Heart right ventricle (tissue), 16 donors: Measurements from ENCODE around the gene WTAP. TPM values are rescaled to one million over a fixed set of nuclear protein-coding genes. Genes with fewer than 3 reads are reported as not detected.

Source experiments
- ATAC-seq, 8 donors: fragments of 200-7000 bp; cut with Tn5 transposase; one replicate each; pipeline ENCODE4 v1.9.1; 2020; ENCODE audit warnings: mild to moderate bottlenecking in 8 of 8, moderate library complexity in 8 of 8, moderate number of reproducible peaks in 1 of 8
- DNase-seq, 2 donors: peaks; one replicate each; pipeline ENCODE4 v3.0.0-alpha.2; 2020
- H3K27ac ChIP-seq, 10 donors: fragments of 200-600 bp; sonication (generic) in 2 of 10; one replicate each; pipeline versions ENCODE4 v1.5.0 to v1.8.0; 2020 to 2022; ENCODE audit warnings: mild to moderate bottlenecking in 3 of 10
- H3K27me3 ChIP-seq, 7 donors: fragments of 200-600 bp; one replicate each; pipeline ENCODE4 v1.8.0; 2021 to 2022; ENCODE audit warnings: mild to moderate bottlenecking in 2 of 7
- H3K36me3 ChIP-seq, 9 donors: fragments of 200-600 bp; sonication (generic) in 1 of 9; one replicate each; pipeline versions ENCODE4 v1.5.0 to v1.8.0; 2020 to 2022; ENCODE audit warnings: mild to moderate bottlenecking in 2 of 9
- H3K4me1 ChIP-seq, 9 donors: fragments of 200-600 bp; sonication (generic) in 1 of 9; one replicate each; pipeline versions ENCODE4 v1.5.0 to v1.8.0; 2020 to 2022; ENCODE audit warnings: mild to moderate bottlenecking in 4 of 9
- H3K4me3 ChIP-seq, 10 donors: fragments of 200-600 bp; sonication (generic) in 2 of 10; one replicate each; pipeline versions ENCODE4 v1.5.0 to v1.8.0; 2020 to 2022; ENCODE audit warnings: mild to moderate bottlenecking in 7 of 10, moderate library complexity in 2 of 10
- H3K9me3 ChIP-seq, 11 donors: fragments of 200-600 bp in 10 of 11; sonication (generic) in 2 of 11; one replicate each; pipeline versions ENCODE4 v1.5.0 to v1.8.0; 2013 to 2022; ENCODE audit warnings: mild to moderate bottlenecking in 2 of 11, control low read depth in 1 of 11, moderate library complexity in 1 of 11
- WGBS, 2 donors: extraction: QIAGEN DNeasy Blood & Tissue Kit; methylation state at CpG; one replicate each; pipeline ENCODE4 v1.1.7; 2013; ENCODE audit warnings: inconsistent platforms in 1 of 2; 5-methylcytosine and 5-hydroxymethylcytosine counted together
- intact Hi-C, 10 donors: fragments of 100-400 bp; cut with DNase I; formaldehyde crosslinking; loops; one replicate each; pipeline versions ENCODE4 v1.11.1 to v1.14.2; 2022
- polyA plus RNA-seq, 2 donors: library from polyadenylated mRNA; stranded (reverse); fragments of 200-250 nt; gene quantifications; one replicate each; pipeline ENCODE4 v1.2.3, GENCODE V29; 2013
- total RNA-seq, 10 donors: library from RNA; stranded (reverse); fragmentation: NEBNext Ultra II Directional in 3 of 10; extraction: Animal tissue kit (Norgen Biotek cat#: 25700) in 3 of 10; gene quantifications; one replicate each; pipeline versions ENCODE4 v1.2.1 to v1.2.4, GENCODE V29; 2021 to 2023
- TF ChIP-seq, protein P1 (sequence below), 9 donors: fragments of 200-600 bp; sonication (generic) in 2 of 9; IDR thresholded peaks; one replicate each; pipeline versions ENCODE4 v1.5.0 to v1.8.0; 2021 to 2022; ENCODE audit warnings: antibody characterized with exemption in 9 of 9, mild to moderate bottlenecking in 5 of 9, moderate library complexity in 1 of 9
- donor health status: Arrhythmogenic right ventricular cardiomyopathy.
- donor health status: ischemic (EF 13 %, LVEDD 7.1; RV severe dilation, severe dysfunction).
- donor health status: healthy with polysubstance abuse.
- donor health status: DM: no; HTN: yes; CAD: no.
- donor health status: DM: no; HTN: no; CAD: no.
- donor health status: ischemic (EF 25% LVEDD 6.9; RV normal size, moderate dysfunction).
- donor health status: ischemic (EF 25% LVEDD 5.7; RV mildly dilated, moderate dysfunction).
- donor health status: healthy.
- donor health status: DM: yes; HTN: yes; CAD: no.
- donor health status: Ischemic cardiomyopathy.
- donor health status: ischemic (EF 35%, LVEDD 5.7; RV mildly dilated, moderate dysfunction).
- donor health status: nonischemic (EF 11% LVEDD 7.7; RV severe dilation, severe dysfunction).
- donor health status: DM: yes; HTN: yes; CAD: no.
- donor health status: PGD.
- donor health status: ischemic (EF 29% LVEDD 5.4; RV normal size, mild dysfunction).
- donor health status: nonischemic (EF 23%, LVEDD 6.1; RV moderate dilation, normal function).

WTAP gene
- total and polyA plus RNA-seq, 12 donors = 44.4 to 70.1 (median 47.6) TPM

DNA sequence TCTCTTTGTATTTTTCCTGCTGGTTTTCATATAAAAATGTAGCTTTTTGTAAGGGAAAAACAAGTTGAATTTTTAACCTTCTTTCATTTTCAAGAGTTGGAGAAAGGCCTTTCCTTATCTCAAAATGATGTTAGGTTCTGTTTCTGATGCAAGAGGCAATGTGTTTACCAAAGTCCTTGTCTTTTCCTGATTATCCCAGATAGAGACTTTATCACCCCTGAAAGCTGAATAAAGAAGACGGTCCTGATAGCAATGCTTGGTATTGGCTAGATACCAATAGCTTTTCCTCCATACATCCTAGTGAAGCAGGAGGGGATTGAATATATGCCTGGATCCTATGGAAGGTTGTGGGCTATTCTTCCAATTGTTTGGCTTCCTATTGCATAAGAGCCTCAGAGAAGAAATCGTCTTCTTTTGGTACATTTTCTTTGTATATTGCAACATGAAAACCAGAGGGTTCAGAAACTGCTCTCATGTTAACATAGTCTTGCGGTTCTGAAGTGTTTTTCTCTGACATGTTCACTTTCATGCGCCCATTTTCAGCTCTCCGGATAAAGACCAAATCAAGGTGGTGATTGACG lies 78.2 kb downstream of the WTAP start:
- DNase-seq (no peak), ATAC-seq (no peak)
- Histone ChIP-seq H3K9me3 (no peaks in the 10 kb centered on the region), H3K27ac (no peak overlapping the region), H3K4me3 (no peak overlapping the region), H3K4me1 (peaks cover 0 to 7% (median 0%) of the 10 kb centered on the region in 9 donors), H3K36me3 (peaks cover 0 to under 1% (median 0%) of the 10 kb centered on the region in 9 donors), H3K27me3 (no peaks in the 10 kb centered on the region)
- 85 to 94% methylated on average over 6 of the region's 6 CpGs for WGBS, 2 donors
- TF ChIP-seq, protein P1, sequence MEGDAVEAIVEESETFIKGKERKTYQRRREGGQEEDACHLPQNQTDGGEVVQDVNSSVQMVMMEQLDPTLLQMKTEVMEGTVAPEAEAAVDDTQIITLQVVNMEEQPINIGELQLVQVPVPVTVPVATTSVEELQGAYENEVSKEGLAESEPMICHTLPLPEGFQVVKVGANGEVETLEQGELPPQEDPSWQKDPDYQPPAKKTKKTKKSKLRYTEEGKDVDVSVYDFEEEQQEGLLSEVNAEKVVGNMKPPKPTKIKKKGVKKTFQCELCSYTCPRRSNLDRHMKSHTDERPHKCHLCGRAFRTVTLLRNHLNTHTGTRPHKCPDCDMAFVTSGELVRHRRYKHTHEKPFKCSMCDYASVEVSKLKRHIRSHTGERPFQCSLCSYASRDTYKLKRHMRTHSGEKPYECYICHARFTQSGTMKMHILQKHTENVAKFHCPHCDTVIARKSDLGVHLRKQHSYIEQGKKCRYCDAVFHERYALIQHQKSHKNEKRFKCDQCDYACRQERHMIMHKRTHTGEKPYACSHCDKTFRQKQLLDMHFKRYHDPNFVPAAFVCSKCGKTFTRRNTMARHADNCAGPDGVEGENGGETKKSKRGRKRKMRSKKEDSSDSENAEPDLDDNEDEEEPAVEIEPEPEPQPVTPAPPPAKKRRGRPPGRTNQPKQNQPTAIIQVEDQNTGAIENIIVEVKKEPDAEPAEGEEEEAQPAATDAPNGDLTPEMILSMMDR (IDR thresholded peaks at IDR 0.05) = no peak
- intact Hi-C loops = no loop called here

Other genes starting within 250 kb of the WTAP start
- gene SOD2, start 34.3 kb upstream of the WTAP start, total RNA-seq = 1,000 to 10,000 TPM in 1 of 10 donors, 100 to 1,000 TPM in 9; 720 to 1,111 (median 848) TPM
- gene SOD2, start 34.3 kb upstream of the WTAP start, polyA plus RNA-seq = 100 to 1,000 TPM; 144 to 208 TPM
- 1 to 10 TPM; 3.4 to 7.5 (median 5.8) TPM for gene ACAT2, start 34.5 kb downstream of the WTAP start, total RNA-seq
- gene ACAT2, start 34.5 kb downstream of the WTAP start, polyA plus RNA-seq = 10 to 100 TPM in 1 of 2 donors, 1 to 10 TPM in 1; 3.9 to 15.3 TPM
- 100 to 1,000 TPM; 124 to 176 (median 139) TPM for gene TCP1, start 62.1 kb downstream of the WTAP start, total RNA-seq
- gene TCP1, start 62.1 kb downstream of the WTAP start, polyA plus RNA-seq = 100 to 1,000 TPM in 1 of 2 donors, 10 to 100 TPM in 1; 71.7 to 156 TPM
- 10 to 100 TPM; 53.9 to 70.8 (median 58.8) TPM for gene MRPL18, start 63.0 kb downstream of the WTAP start, total RNA-seq
- 100 to 1,000 TPM; 116 to 131 TPM for gene MRPL18, start 63.0 kb downstream of the WTAP start, polyA plus RNA-seq
- under 1 TPM in 4 of 10 donors, not detected in 6; 0.13 to 0.72 (median 0.25) TPM for gene PNLDC1, start 72.8 kb downstream of the WTAP start, total RNA-seq
- gene PNLDC1, start 72.8 kb downstream of the WTAP start, polyA plus RNA-seq = under 1 TPM; 0.09 to 0.29 TPM
- gene MAS1, start 163.5 kb downstream of the WTAP start, total RNA-seq = under 1 TPM in 5 of 10 donors, not detected in 5; 0.02 to 0.04 (median 0.02) TPM
- gene MAS1, start 163.5 kb downstream of the WTAP start, polyA plus RNA-seq = not detected
- gene IGF2R, start 241.6 kb downstream of the WTAP start, total RNA-seq = 10 to 100 TPM; 61.7 to 95.6 (median 72.2) TPM
- gene IGF2R, start 241.6 kb downstream of the WTAP start, polyA plus RNA-seq = 10 to 100 TPM; 13.7 to 21.1 TPM